AG04449 (cell line): ENCODE results near the gene NUP85.
"Not testable (repeated sequence)": the region's sequence is repeated elsewhere in the genome, so short reads cannot be mapped to it uniquely, and the experiment has no call there.

Experiments used
- CTCF ChIA-PET: fragments of 350-600 bp; formaldehyde crosslinking; extraction: SDS; loops from one replicate; lab custom pipeline; 2021; ENCODE audit warnings: antibody characterized with exemption; lab: Yijun Ruan, JAX
- POLR2A ChIA-PET: fragments of 400-600, 350-600 bp; formaldehyde crosslinking; extraction: SDS; loops from one replicate; lab custom pipeline; 2020; ENCODE audit warnings: antibody characterized with exemption, inconsistent platforms; lab: Yijun Ruan, JAX
- DNase-seq: peaks from one replicate; pipeline ENCODE4 v3.0.0-alpha.2; 2010; ENCODE audit warnings: low read depth, low spot score
- H3K4me3 ChIP-seq: 2 replicates; pipeline ENCODE4 v1.5.1; 2011; ENCODE audit warnings: low read depth, mild to moderate bottlenecking, control low read depth, low read length
- CTCF ChIP-seq: IDR thresholded peaks from one replicate; pipeline ENCODE4 v1.5.1; 2011; ENCODE audit warnings: mild to moderate bottlenecking, moderate library complexity, low read length, control low read depth, inconsistent platforms; ENCODE audit not compliant: insufficient read depth; ENCODE audit errors: missing control alignments

Gene NUP85

GRCh38 chr17:75272848-75273184 lies 67.3 kb downstream of the NUP85 start:
- H3K4me3 ChIP-seq, result no peak overlapping the region
- ChIA-PET CTCF (interaction anchor here (2.8 to 6.7 kb wide), 6 partner anchors 9 to 158 kb away, joined by 20 to 135 read pairs (median 54); partner anchors contain the start of genes GGA3, MRPS7 and SLC25A19), POLR2A (no interaction called here)
- TF ChIP-seq CTCF, result no peak
- no peak for DNase-seq

- H3K4me3 ChIP-seq, result no peak overlapping the region
- DNase-seq, result no peak
- ChIA-PET CTCF (interaction anchor here (0.9 to 6.7 kb wide), 5 partner anchors 7 to 138 kb away, joined by 3 to 135 read pairs (median 54); partner anchors contain the start of genes GGA3, MRPS7 and SLC25A19), POLR2A (no interaction called here)
- TF ChIP-seq CTCF, result no peak
Measured at GRCh38 chr17:75273977-75274708, 68.7 kb downstream of the NUP85 start.

- no peak for DNase-seq
- ChIA-PET CTCF (interaction anchor here (0.7 to 8.2 kb wide), 7 partner anchors 6 to 135 kb away, joined by 3 to 76 read pairs (median 3); partner anchors contain the start of gene MIF4GD), POLR2A (interaction anchor here (1.4 kb wide), 2 partner anchors 12 to 16 kb away, joined by 5 to 7 read pairs; partner anchors contain the start of genes GGA3, MRPS7 and SLC25A19)
- no peak overlapping the region for H3K4me3 ChIP-seq
- TF ChIP-seq CTCF, result no peak
Measured at GRCh38 chr17:75277664-75278071, 72.2 kb downstream of the NUP85 start.

- H3K4me3 ChIP-seq, POLR2A ChIA-PET, DNase-seq: not testable (repeated sequence)
- CTCF ChIA-PET, result interaction anchor here (1.0 to 8.2 kb wide), 4 partner anchors 9 to 132 kb away, joined by 3 to 76 read pairs (median 4); partner anchors contain the start of genes GGA3, MIF4GD and MRPS7
Measured at GRCh38 chr17:75280189-75280588, 74.7 kb downstream of the NUP85 start.

- TF ChIP-seq CTCF, result no peak
- no peak overlapping the region for H3K4me3 ChIP-seq
- CTCF ChIA-PET, result interaction anchor here (8.2 kb wide), 1 partner anchor 14 kb away, joined by 76 read pairs; the partner anchor contains the start of gene MIF4GD
- no peak for DNase-seq
- POLR2A ChIA-PET, result no interaction called here
Measured at GRCh38 chr17:75285123-75285522, 79.6 kb downstream of the NUP85 start.
